Fibroblast of villous mesenchyme (primary cell): ENCODE measurements around the gene RABGAP1. TPM values are rescaled to one million over a fixed set of nuclear protein-coding genes. Genes with fewer than 3 reads are reported as not detected.

Experiments used
- DNase-seq: peaks from one replicate; pipeline ENCODE4 v3.0.0-alpha.2; 2010; ENCODE audit warnings: low read depth
- H3K4me3 ChIP-seq: 2 replicates; pipeline ENCODE4 v1.5.1; 2011; ENCODE audit warnings: low read depth, mild to moderate bottlenecking, low read length
- CTCF ChIP-seq: IDR thresholded peaks from 2 replicates; pipeline ENCODE4 v1.5.1; 2012; ENCODE audit warnings: low read depth, mild to moderate bottlenecking, low read length; ENCODE audit not compliant: insufficient read depth
- total RNA-seq: library from RNA; depleted of rRNA; stranded (reverse); fragments of >200 nt; gene quantifications from 2 replicates; pipeline ENCODE4 v1.2.3, GENCODE V29; 2012

The RABGAP1 gene
- total RNA-seq, 1 donor = 60.9 TPM

DNA sequence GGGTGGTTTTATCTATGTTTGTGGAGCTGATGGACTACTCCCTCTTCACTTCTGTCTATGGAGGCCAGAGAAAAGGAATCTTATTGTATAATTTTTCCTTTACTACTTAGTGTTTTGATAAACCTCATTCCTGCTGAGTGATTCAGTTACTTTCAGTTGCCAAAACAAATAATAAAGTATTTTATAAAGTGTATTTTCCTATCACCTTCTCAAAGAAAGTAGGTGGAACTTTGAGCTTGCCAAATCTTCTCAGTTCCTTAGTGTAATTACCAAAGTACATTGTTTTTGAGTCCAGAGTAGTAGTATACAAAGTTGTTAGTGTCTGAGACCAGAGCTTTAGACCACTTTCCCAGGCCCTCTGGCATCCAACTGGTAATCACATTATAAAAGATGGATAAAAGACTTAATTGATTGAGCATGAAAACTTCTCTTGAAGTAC, 13.5 kb downstream of the RABGAP1 start:
- peak; percentile 48 for DNase-seq
- no peak for TF ChIP-seq CTCF
- H3K4me3 ChIP-seq = no peak overlapping the region

DNA sequence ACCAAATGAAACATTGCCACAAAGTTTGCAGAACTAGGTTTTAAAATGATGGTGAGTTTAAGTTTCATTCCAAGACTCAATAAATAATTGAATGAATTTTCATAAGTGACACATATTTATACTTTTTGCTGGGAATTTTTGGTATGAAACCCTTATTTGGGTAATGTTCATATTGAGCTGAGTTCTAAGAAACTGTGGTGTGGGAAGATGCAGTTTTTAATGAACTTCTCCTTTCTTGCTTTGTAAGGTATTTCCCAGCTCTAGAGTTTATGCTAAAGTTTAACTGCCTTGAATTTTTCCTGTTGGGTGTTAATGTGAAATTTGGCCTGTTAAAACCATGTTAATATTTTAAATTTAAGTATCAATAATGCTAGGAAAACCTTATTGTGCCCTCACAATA, 15.1 kb downstream of the RABGAP1 start:
- no peak overlapping the region for H3K4me3 ChIP-seq
- no peak for TF ChIP-seq CTCF
- DNase-seq = no peak

DNA sequence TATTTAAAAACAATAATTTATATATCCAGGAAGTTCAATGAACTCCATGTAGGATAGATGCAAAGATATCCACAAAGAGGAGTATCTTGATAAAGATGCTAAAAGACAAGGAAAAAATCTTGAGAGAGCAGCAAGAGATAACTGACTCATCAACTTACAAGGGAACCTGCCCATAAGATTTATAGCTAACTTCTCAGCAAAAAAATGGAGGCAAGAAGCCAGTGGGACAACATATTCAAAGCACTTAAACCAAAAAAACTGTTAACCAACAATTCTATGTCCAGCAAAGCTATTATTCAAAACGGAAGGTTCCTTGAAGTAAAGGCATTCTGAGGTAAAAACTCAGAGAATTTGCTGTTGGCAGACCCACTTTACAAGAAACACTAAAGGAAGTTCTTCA, 20.3 kb downstream of the RABGAP1 start:
- DNase-seq = no peak
- no peak overlapping the region for H3K4me3 ChIP-seq
- no peak for TF ChIP-seq CTCF

DNA sequence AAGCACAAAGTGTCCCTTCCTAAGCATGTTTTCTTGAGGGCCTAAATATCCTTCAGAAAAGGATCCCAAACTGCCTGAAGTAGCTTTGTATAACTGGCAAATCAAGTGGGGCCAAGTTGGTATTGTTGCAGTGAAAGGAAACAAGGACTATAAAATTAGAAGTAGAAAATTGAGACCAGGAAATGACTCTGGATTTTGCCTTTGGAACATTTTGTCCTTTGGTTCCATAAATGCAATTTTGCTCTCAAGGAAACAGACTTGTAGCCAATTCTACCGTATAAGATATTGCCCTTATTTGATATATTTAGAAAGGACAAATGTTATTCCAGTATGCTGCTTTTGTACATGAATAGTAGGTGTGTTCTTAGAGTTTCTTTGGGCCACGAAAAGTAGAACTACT, 34.4 kb downstream of the RABGAP1 start:
- no peak overlapping the region for H3K4me3 ChIP-seq
- no peak for TF ChIP-seq CTCF
- no peak for DNase-seq

GRCh38 chr9:122978601-122979000, 37.8 kb downstream of the RABGAP1 start:
- no peak for DNase-seq
- TF ChIP-seq CTCF = no peak
- no peak overlapping the region for H3K4me3 ChIP-seq

GRCh38 chr9:122986010-122986409, 45.2 kb downstream of the RABGAP1 start:
- no peak for TF ChIP-seq CTCF
- no peak for DNase-seq
- no peak overlapping the region for H3K4me3 ChIP-seq

DNA sequence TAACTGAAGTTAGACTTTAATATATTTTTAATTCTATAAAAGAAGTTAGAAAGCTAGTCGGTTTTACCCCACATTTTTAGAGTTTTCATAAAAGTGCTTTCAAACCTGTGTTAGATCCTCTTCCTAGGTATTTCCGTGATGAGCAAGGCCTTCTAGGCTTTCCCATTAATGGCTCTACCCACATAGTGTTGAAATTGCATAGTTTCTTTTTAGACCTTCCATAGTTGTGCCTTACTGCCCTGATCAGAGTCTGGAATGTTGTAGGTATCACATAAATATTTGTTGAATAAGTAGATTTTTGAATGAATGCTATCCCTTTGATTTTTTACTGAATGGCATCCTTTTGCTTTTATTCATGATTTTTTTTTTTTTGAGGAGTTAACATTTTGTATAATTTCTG, 47.3 kb downstream of the RABGAP1 start:
- no peak for DNase-seq
- H3K4me3 ChIP-seq = no peak overlapping the region
- TF ChIP-seq CTCF = no peak
